Muscle of arm (tissue), 12 donors: Measurements from ENCODE around the gene STXBP5L. TPM values are rescaled to one million over a fixed set of nuclear protein-coding genes. Genes with fewer than 3 reads are reported as not detected.
"Not testable (repeated sequence)": the region's sequence is repeated elsewhere in the genome, so short reads cannot be mapped to it uniquely, and the experiment has no call there.

Source experiments
- DNase-seq: peaks from one replicate; pipeline ENCODE4 v3.0.0-alpha.2; 2013
- polyA plus RNA-seq, 12 donors: library from polyadenylated mRNA; unstranded; fragments of 120-200 nt; gene quantifications; one replicate each; pipeline ENCODE4 v1.2.1, GENCODE V29; 2013; ENCODE audit not compliant: insufficient read length in 12 of 12

Gene STXBP5L
- polyA plus RNA-seq, 12 donors, result 0.03 to 0.18 (median 0.05) TPM; not detected in 7

DNA sequence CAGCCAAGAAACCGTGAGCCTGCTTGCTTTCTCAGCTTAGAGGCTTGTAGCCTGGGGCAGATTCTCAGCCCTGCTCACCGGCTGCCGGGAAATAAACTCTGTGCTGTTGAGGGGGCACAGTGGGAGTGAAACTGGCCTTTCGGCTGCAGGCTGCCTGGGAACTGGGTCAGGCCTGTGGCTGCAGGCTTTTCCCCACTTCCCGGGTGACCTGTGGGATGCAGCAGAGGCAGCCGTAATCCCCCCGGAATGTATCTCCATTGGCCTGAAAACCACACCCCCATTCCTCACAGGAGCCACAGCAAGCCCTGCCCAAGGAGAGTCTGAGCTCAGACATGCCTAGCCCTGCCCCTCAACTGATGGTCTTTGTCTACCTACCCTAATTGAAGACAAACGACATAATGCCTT, 110.9 kb downstream of the STXBP5L start:
- DNase-seq, result no peak

DNA sequence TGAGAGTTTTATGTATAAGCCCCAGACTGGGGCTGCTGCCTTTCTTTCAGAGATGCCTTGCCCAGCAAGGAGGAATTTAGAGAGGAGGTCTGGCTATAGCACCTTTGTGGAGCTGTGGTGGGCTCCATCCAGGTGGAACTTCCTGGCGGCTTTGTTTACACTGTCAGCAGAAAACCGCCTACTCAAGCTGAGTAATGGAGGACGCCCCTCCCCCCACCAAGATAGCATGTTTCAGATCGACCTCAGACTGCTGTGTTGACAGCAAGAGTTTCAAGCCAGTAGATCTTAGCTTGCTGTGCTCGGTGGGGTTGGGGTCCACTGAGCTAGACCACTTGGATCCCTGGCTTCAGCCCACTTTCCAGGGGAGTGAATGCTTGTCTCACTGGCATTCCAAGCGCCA, 155.6 kb downstream of the STXBP5L start:
- no peak for DNase-seq

DNA sequence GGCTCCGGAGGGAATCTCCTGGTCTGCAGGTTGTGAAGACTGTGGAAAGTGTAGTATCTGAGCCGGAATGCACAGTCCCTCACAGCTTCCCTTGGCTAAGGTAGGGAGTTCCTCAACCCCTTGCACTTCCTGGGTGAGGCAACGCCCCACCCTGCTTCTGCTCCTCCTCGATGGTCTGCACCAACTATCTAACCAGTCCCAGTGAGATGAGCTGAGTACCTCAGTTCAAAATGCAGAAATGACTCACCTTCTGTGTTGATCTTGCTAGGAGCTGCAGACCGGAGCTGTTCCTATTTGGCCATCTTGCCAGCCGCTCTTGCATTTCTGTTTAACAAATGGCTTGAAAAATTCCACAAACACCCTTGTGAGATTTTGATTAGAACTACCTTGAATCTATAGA, 156.1 kb downstream of the STXBP5L start:
- DNase-seq, result no peak

DNA sequence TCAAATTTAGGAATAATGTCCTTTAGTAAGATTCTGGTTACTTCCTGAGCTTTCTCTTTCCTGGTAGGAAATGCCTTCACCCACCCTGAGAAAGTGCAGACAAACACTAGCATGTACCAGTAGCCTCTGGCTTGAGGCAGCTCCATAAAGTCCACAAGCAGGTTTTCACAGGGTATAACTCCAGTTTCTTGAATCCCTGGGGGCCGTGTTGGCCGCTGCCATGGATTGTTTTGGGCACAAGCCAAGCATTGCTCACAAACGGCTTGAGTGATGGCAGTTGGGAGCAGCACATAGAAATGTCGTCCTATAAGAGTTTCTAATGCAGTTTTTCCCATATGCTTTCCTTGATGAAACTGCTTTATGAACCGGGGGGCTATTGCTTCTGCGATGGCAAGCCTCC, 164.1 kb downstream of the STXBP5L start:
- DNase-seq, result no peak

DNA sequence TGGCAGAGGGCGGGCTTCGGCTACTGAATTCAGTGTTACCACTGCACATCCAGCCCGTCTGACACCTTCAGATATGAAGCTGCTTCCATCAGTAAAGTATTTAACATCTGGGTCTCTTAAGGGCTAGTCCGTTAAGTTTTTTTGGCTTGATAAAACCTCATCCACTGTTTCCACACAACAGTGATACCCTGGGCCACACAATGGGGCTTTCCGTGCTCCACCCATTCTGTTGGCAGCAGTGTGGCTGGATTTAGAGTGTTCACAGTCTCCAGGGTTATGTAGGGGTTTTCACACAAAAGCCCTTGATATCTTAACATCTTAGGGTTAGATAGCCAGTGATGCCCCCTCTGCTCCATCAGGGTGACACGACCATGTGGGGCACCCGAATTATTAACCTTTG, 165.0 kb downstream of the STXBP5L start:
- DNase-seq, result no peak

DNA sequence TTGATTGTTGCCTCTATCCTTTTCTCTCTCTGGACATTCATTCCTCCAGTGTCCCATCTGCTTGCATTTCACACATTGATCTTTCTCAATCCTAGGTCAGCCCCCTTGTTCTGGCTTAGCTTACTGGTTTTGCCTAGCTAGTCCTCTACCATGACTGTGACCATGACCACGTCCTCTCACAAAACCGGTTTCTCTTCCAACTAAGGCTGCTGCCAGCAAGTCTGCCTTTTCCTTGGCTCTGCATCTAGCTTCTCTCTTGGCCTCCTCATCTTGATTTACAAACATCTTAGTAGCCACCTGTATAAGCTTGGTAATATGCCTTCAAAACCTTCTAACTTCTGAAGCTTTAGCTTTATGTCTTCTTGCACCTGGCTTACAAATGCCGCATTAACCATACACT, 167.2 kb downstream of the STXBP5L start:
- no peak for DNase-seq

DNA sequence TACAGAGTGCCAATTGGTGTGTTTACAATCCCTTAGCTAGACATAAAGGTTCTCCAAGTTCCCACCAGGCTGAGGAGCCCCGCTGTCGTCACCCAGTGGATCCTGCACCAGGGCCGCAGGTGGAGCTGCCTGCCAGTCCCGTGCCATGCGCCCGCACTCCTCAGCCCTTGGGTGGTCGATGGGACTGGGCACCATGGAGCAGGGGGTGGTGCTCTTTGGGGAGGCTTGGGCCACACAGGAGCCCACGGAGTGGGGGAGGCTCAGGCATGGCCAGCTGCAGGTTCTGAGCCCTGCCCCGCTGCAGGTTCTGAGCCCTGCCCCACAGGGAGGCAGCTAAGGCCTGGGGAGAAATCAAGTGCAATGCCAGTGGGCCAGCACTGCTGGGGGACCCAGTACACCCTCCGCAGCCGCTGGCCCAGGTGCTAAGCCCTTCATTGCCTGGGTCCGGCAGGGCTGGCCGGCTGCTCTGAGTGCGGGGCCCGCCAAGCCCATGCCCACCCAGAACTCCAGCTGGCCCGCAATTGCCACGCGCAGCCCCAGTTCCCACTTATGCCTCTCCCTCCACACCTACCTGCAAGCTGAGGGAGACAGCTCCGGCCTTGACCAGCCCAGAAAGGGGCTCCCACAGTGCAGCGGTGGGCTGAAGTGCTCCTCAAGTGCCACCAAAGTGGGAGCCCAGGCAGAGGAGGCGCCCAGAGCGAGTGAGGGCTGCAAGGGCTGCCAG, 170.5 kb downstream of the STXBP5L start:
- DNase-seq, result not testable (repeated sequence)

DNA sequence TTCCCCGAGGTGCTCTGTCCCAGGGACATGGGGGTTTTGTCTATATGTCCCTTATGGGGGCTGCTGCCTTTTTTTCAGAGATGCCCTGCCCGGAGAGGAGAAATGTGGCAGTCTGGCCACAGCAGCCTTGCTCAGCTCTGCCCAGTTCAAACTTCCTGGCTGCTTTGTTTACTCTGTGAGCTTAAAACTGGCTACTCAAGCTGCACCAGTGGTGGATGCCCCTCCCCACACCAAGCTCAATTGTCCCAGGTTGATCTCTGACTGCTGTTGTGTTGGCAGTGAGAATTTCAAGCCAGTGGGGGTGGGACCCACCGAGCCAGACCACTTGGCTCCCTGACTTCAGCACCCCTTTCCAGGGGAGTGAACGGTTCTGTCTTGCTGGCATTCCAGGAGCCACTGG, 188.9 kb downstream of the STXBP5L start:
- no peak for DNase-seq

DNA sequence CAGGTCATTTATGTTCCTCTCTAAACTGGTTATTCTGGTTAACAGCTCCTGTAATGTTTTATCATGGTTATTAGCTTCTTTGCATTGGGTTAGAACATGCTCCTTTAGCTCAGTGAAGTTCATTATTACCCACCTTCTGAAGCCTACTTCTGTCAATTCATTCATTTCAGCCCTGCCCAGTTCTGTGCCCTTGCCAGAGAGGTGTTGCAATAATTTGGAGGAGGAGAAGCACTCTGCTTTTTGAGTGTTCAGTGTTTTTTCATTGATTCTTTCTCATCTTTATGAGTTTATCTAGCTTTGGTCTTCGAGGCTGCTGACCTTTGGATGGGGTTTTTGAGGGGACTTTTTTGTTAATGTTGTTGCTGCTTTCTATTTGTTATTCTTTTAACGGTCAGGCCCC, 203.1 kb downstream of the STXBP5L start:
- not testable (repeated sequence) for DNase-seq

DNA sequence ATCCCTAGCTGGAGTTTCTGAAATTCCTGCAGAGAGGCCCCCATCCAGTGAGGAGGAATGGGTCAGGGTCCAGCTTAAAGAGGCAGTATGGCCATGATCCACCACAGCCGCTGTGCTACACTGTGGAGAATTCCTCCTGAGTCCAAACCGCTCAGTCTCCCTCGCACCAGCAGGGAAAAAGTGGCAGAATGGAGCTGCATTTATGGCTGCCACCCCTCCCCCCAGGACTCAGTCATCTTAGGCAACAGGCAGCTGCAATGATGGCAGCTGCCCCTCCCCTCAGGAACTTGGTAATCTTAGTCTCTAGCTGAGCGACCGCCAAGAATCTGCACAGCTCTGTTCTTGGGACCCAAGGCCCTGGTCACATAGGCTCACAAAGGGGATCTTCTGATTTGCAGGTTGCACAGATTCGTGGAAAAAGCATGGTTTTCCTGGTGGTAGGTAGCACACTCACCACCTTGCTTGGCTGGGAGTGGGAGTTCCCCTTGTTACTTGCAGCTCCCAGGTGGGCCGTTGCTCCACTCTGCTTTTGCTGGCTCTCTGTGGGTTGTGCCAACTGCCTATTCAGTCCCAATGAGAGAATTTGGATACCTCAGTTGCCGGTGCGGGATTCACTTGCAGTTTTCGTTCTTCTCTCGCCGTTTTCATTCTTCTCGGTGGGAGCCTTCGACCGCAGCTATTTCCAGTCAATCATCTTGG, 204.1 kb downstream of the STXBP5L start:
- no peak for DNase-seq

DNA sequence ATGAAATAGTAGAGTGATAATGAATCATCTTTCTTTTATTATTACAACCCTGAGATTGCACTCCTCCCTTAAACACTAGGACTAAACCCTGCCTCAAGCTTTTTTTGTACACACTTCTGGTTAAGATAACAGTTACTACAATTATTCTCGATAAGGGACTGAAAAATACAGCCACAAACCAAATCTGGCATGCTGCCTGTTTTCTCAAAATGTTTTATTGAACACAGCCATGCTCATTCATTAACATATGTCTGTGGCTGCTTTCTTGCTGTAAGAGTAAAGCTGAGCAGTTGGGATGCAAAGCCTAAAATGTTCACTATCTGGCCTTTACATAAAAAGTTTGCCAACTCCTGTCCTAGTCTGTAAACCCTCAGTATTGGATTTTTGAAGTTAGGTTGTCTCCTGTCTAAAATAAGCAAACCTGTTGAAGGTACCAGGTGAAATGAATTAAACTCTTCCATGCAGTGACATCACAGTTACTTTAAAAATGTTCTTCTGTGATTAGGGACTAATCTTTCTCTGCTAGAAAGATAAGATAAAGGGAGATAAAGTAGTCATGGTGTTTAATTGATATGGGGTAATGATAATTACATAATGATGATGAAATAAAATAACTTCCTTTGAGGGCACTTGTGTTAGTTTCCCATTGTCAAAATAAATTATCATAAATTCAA, 218.2 kb downstream of the STXBP5L start:
- DNase-seq, result no peak

DNA sequence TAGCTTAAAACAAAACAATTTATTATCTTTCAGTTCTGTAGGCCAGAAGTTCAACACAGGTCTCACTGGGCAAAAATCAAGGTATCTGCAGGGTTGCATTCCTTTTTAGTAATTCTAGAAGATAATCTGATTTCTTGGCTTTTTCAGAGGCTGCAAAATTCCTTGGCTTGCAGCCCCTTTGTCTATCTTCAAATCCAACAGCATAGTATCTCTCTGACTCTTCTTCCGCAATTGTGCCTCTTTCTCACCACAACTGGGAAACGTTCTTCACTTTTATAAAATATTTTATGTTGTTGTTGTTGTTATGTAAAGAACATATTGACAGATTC, 218.7 kb downstream of the STXBP5L start:
- no peak for DNase-seq

DNA sequence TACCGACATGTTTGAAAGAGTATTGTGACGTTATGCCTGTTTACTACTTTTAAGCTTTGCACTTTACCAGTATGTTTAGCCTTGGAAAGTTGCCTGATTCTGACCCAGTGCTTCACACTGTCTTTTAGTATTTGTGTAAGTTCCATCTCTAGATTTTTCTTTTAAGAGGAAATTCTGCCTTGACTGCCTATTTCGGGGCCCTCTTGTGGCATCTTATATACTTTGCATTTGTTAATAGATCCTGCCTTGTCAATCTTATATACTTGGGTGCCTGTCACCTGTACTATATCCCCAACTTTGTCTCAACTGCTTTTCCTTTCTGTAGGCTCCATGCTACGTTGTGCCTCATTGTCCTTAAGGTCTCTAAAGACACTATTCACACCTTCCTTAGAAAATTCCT, 244.6 kb downstream of the STXBP5L start:
- no peak for DNase-seq

DNA sequence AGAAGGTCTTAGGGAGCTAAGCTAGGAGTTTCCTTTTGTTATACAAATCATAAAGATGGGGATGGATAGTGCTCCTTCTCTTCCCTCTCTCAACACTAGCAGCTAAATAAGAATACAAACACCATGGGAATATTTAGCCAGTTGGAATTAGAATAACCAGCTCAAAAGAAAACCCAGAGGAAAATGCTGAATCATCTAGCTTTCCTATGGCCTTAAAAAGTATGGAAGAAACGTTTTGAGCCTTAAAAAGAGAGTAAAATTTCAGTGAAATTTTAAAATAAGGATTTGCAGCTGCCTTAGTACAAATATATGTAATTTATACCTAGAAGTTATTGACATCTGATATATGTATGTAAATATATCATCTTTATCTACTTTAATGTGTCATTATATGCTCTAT, 245.8 kb downstream of the STXBP5L start:
- DNase-seq, result no peak

DNA sequence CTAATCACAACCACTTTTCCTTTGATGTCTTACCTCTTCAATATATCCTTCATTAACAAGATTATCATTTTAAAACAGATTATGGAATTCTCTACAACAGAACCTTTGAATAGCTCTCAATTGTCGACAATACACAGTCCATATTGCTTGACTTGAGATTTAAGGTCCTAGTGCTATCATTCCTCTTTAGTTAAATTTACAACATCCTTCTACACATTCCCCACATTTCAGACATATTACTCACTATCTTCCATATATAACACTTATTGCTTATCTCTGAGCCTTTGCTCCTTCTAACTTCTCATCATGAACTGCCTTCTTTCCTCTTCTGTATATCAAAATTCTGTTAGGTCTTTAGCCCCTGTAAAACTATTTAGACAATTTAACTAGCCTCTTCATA, 247.0 kb downstream of the STXBP5L start:
- no peak for DNase-seq

DNA sequence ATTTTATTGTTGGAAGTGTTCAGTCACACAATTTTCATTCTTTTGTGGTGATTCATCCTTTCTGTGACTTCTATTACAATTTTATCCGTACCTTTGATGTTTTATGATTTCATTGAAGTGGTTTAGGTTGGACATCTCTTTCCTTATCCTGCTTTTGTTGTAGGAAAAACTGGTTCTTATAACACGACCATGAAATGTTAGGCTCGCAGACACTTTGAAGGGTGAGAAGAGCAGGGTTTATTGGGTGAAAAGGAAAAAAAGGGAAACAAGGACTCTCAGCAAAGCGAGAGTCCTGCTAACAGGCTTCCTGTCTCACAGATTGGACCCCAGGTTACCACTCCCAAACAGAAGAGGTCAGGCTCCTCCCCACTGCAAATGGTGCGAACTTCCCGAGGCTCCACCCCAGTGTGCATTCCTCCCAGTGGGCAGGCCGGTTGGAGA, 257.4 kb downstream of the STXBP5L start:
- no peak for DNase-seq

DNA sequence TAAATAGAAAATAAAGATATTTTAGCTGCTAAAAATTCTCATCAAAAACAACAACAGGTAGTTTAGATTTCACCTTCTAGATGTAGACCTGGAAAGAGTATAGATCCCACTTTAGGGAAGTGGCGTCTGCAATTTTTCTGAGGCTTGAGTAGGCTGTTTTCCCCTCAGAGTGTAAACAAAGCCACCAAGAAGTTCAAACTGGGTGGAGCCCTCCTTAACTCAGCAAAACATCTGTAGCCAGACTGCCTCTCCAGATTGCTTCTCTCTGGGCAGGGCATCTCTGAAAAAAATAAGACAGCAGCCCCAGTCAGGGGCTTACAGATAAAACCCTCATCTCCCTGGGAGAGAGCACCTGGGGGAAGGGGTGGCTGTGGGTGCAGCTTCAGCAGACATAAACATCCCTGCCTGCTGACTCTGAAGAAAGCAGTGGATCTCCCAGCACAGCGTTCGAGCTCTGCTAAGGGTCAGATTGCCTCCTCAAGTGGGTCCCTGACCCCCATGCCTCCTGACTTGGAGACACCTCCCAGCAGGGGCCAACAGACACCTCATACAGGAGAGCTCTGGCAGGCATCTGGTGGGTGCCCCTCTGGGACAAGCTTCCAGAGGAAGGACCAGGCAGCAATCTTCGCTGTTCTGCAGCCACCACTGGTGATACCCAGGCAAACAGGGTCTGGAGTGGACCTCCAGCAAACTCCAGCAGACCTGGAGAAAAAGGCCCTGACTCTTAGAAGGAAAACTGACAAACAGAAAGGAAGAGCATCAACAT, 259.6 kb downstream of the STXBP5L start:
- DNase-seq, result no peak

DNA sequence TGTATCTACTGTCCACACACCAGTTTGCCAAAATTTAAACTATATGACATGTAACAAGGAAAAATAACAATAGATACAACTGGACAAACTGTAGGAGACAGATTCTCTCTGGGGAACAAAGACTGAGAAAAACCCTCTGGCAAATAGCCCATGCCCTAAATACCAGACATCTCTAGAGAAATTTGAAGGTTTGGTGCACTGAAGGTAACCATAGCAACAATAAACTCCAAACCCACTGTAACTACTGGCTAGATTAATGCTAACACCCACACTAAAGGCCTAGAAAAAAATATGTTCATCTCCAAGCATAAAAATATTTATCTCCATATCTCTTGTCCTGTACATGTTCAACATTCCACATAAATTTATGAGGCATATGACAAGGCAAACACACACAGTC, 267.1 kb downstream of the STXBP5L start:
- no peak for DNase-seq

DNA sequence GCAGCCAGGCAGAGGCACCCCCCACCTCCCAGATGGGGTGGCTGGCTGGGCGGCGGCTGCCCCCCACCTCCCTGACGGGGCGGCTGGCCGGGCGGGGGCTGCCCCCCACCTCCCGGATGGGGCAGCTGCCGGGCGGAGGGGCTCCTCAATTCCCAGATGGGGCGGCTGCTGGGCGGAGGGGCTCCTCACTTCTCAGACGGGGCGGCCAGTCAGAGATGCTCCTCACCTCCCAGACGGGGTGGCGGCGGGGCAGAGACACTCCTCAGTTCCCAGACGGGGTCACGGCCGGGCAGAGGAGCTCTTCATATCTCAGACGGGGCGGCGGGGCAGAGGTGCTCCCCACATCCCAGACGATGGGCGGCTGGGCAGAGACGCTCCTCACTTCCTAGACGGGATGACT, 282.6 kb downstream of the STXBP5L start:
- DNase-seq, result not testable (repeated sequence)

DNA sequence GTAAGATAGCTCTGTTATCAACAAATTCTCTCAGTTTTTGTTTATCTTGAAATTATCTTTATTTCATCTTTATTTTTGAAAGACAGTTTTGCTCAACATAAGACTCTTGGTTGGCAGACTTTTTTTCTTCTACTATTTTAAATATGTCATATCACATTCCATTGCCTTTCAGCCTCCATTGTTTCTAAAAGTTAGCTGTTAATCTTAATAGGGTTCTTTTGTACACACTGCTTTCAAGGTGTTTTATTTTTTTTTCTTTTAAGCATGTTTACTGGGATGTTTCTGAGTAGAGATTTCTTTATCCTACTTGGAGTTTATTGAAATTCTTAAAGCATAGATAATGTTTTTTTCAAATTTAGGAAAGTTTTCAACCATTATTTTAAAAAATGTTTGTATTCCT, 294.6 kb downstream of the STXBP5L start:
- no peak for DNase-seq

DNA sequence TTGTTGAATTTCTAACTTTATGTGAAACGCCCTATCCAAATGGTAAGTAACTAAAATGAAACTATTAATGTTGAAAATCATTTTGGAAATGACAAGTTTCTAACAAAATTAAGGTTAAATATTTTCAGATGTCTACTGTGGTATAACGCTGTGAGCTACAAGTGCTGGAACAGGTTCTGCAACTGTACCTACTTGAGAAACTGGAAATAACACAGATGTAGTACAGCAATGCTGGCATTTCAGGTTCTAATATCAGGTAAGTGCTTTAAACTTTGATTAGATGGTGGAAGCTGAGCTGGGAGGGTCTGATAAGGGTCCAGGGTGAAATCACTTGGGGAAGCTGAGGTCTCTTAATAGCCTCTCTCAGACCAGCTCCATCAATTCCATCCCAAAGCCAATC, 315.1 kb downstream of the STXBP5L start:
- DNase-seq, result no peak

DNA sequence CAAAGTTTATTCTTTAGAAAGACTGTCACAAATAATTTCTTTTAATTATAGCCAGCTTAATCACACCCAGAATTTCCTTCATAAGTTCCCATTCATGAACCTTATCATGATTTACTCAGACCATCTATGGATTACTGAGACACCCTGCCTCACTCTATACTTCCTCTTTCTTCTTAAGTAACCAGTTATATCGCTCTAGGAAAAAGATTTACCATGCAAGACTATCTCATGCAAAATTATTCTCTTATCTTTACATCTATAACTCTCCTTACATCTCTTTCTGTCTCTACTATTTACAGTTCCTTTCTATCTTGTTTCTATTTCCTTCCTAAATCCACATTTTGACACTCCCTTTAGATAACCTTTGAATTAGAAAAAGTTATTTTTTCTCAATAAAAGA, 321.0 kb downstream of the STXBP5L start:
- DNase-seq, result no peak
